ENCODE data around the gene KDM4C.

DNA sequence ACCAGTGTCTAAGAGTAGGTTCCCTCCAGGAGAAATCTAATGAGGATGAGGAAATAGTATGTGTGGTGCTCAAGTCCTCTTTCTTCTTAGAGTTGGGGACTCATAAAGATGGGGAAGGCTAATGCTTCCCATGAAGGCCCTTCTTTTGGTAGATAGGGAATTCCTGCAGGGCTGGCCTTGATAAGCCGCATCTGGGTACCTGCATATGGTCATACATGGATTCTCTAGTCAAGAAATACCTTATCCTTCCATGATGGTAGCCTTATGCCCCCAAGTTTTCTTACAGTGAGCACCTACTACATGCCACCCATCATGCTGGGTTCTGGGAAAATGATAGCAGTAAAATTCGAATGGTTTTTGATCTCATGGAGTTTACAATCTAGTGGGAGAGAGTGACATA is 382.6 kb downstream of the KDM4C start:
- no peak for TF ChIP-seq EP300 (IDR thresholded peaks at IDR 0.05)
- no peak for TF ChIP-seq POLR2A (IDR thresholded peaks at IDR 0.05)

Data from sigmoid colon (tissue), 4 donors.